22Rv1 (cell line): ENCODE measurements around the gene MTM1.

Experiments
- H3K27ac ChIP-seq: fragments of 450-650 bp; 2 replicates; pipeline ENCODE4 v1.5.1; 2017
- CTCF ChIP-seq: fragments of 450-650 bp; IDR thresholded peaks from 2 replicates; pipeline ENCODE4 v1.5.1; 2017; ENCODE audit warnings: mild to moderate bottlenecking
- ZFX ChIP-seq: fragments of 450-650 bp; IDR thresholded peaks from 2 replicates; pipeline ENCODE4 v1.6.1; 2017; ENCODE audit warnings: antibody characterized with exemption, borderline replicate concordance

MTM1 gene

GRCh38 chrX:150683536-150684146, 115.2 kb downstream of the MTM1 start:
- H3K27ac ChIP-seq: no peak overlapping the region
- TF ChIP-seq CTCF (peak; percentile 66), ZFX (no peak)

- TF ChIP-seq ZFX (no peak), CTCF (no peak)
- H3K27ac ChIP-seq: no peak overlapping the region
Observed at GRCh38 chrX:150688911-150689451, 120.6 kb downstream of the MTM1 start.

- H3K27ac ChIP-seq: no peak overlapping the region
- no peak for TF ChIP-seq ZFX
- no peak for TF ChIP-seq CTCF
Observed at GRCh38 chrX:150690126-150690525, 121.7 kb downstream of the MTM1 start.

- no peak overlapping the region for H3K27ac ChIP-seq
- no peak for TF ChIP-seq CTCF
- no peak for TF ChIP-seq ZFX
Observed at GRCh38 chrX:150692296-150692695, 123.9 kb downstream of the MTM1 start.

GRCh38 chrX:150692831-150693724, 124.7 kb downstream of the MTM1 start, which contains the start of gene MTMR1:
Gene MTMR1 (plus strand): TSS chrX:150693396. CDS start chrX:150693531, 135 bp downstream.
- TF ChIP-seq ZFX (no peak), CTCF (no peak)
- H3K27ac ChIP-seq: peak within 1 kb of the TSS; percentile 73

GRCh38 chrX:150693725-150694574, 125.5 kb downstream of the MTM1 start:
- peak overlapping the region; percentile 73 for H3K27ac ChIP-seq
- TF ChIP-seq CTCF: no peak
- no peak for TF ChIP-seq ZFX
